SH-SY5Y (cell line): ENCODE results near the gene CCN5.

Experiments
- GATA2 ChIP-seq: IDR thresholded peaks from 2 replicates; pipeline ENCODE4 v1.6.1; 2011; ENCODE audit warnings: mild to moderate bottlenecking, low read depth, low read length
- GATA3 ChIP-seq: IDR thresholded peaks from 2 replicates; pipeline ENCODE4 v1.6.1; 2011; ENCODE audit warnings: low read depth, mild to moderate bottlenecking, low read length, moderate library complexity

- TF ChIP-seq GATA2 (no peak), GATA3 (no peak)
Measured at GRCh38 chr20:44690781-44691423, 24.3 kb upstream of the CCN5 start.
